Fibroblast of mammary gland (primary cell): ENCODE data around the gene SMIM13.

ENCODE experiments used
- DNase-seq: peaks from one replicate; pipeline ENCODE4 v3.0.0-alpha.2; 2010; ENCODE audit warnings: low read depth
- H3K4me3 ChIP-seq: 2 replicates; pipeline ENCODE4 v1.5.1; 2011; ENCODE audit warnings: low read depth, mild to moderate bottlenecking, low read length, moderate library complexity; ENCODE audit not compliant: control insufficient read depth
- TF ChIP-seq, protein P1 (sequence below): conservative IDR thresholded peaks from 2 replicates; pipeline ENCODE4 v1.5.1; 2011; ENCODE audit warnings: low read depth, low read length, inconsistent platforms; ENCODE audit not compliant: control insufficient read depth, insufficient read depth

SMIM13 gene

DNA sequence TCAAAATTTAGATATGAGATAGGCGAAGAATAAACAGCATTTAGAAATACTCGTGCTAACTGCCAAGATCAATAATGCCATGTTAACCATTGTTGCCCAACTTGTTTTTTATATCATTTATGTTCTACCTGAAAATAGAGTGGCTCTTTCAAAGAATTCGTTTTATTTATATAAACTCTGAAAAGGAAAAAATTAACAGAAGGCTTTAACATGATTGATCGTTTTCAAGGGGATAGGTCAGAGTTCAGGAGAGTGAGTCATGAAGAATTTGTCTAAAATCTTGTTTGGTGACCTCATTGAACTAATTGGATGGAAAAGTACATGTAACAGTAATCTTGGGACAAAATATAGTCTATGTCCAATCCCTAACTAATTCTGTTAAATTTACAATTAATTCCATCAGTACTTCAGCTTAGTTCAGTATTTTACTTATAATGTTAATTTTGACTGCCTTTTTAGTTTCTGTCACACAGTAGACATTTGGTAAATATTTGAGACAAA lies 38.5 kb upstream of the SMIM13 start:
- TF ChIP-seq, protein P1, sequence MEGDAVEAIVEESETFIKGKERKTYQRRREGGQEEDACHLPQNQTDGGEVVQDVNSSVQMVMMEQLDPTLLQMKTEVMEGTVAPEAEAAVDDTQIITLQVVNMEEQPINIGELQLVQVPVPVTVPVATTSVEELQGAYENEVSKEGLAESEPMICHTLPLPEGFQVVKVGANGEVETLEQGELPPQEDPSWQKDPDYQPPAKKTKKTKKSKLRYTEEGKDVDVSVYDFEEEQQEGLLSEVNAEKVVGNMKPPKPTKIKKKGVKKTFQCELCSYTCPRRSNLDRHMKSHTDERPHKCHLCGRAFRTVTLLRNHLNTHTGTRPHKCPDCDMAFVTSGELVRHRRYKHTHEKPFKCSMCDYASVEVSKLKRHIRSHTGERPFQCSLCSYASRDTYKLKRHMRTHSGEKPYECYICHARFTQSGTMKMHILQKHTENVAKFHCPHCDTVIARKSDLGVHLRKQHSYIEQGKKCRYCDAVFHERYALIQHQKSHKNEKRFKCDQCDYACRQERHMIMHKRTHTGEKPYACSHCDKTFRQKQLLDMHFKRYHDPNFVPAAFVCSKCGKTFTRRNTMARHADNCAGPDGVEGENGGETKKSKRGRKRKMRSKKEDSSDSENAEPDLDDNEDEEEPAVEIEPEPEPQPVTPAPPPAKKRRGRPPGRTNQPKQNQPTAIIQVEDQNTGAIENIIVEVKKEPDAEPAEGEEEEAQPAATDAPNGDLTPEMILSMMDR, result no peak
- peak; percentile 56 for DNase-seq
- no peak overlapping the region for H3K4me3 ChIP-seq

DNA sequence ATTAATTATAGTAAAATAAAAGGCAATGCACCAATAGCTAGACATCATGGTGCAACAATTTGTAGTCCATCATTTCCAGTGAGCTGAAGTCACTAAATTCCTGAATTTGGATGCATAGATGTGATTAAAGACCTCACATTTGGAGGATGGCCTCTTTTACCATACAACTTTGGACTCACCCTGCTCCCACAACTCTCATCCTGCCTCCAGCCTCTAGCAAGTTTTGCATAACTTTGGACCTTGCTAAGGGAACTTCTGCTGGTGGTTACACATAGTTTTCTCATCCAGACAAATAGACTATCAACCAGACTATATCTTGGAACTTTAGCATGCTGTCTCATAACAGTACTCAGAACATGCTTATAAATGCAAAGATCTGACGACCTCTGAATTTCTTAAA lies 36.8 kb upstream of the SMIM13 start:
- TF ChIP-seq, protein P1, result no peak
- no peak for DNase-seq
- no peak overlapping the region for H3K4me3 ChIP-seq

DNA sequence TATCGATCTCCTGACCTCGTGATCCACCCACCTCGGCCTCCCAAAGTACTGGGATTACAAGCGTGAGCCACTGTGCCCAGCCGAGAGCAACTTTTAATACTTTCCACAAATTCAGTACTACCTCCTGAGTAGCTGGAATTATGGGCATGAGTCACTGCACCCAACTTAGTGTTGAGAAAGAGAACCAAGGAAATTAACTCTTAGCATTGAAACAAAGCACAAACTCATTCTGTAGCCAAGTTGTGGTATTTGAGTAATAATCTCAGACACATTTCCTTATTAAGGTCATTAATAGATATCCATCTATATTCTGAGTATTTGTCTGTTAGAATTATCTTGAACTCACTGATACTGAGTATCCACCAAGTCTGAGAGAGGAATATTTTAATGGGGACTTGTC lies 35.2 kb upstream of the SMIM13 start:
- no peak overlapping the region for H3K4me3 ChIP-seq
- TF ChIP-seq, protein P1, result no peak
- DNase-seq, result peak; percentile 62

DNA sequence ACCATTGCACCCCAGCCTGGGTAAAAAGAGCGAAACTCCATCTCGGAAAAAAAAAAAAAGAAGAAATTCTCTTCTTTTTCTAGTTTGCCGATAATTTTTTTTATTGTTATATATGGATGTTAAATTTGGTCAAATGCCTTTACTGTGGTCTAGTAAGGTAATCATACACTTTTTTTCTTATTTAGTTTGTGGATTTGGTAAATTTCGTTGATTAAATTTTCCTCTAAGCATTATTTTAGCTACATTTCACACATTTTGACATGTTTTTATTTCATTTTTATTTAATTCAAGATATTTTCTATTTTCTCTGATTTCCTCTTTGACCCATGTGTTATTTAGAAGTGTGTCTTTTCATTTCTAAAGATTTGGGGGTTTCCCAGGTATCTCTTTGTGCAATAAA lies 31.6 kb upstream of the SMIM13 start:
- TF ChIP-seq, protein P1, result no peak
- no peak overlapping the region for H3K4me3 ChIP-seq
- no peak for DNase-seq

DNA sequence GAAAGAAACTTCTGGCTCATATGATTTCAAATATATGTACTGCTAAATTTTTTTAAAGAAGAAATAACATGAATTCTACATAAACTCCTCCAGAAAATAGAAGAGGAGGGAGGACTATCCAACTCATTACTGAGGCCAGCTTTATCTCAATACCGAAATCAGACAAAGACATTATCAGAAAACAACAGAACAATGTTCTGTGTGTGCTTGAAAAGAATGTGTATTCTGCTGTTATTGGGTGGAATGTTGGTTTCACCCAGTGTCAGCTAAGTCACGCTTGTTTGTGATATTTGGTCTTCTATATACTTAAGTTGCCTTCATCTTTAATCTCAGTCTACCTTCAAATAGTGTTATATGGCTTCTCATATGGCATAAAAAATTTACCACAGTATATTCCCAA lies 30.9 kb upstream of the SMIM13 start:
- TF ChIP-seq, protein P1, result no peak
- no peak for DNase-seq
- H3K4me3 ChIP-seq, result no peak overlapping the region

DNA sequence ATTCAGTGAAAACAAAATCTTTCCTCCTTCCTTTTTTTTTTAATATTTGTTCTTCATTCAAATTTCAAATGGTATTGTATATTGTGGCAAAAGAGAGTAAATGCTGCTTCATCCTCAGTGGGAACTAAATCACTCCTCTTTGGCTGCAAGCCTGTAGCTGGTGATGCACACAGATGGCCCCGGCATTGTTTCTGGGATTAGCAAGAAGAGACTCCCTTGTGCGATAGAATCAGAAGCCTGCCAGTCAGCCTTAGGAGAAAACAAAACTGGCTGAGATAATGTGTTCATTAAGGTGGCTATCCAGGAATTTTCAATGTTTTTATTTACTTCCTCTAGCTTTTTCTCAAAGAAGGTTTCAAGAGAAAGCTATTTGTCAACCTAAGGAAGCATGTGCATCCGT lies 28.8 kb upstream of the SMIM13 start:
- TF ChIP-seq, protein P1, result no peak
- peak; percentile 14 for DNase-seq
- H3K4me3 ChIP-seq, result no peak overlapping the region

DNA sequence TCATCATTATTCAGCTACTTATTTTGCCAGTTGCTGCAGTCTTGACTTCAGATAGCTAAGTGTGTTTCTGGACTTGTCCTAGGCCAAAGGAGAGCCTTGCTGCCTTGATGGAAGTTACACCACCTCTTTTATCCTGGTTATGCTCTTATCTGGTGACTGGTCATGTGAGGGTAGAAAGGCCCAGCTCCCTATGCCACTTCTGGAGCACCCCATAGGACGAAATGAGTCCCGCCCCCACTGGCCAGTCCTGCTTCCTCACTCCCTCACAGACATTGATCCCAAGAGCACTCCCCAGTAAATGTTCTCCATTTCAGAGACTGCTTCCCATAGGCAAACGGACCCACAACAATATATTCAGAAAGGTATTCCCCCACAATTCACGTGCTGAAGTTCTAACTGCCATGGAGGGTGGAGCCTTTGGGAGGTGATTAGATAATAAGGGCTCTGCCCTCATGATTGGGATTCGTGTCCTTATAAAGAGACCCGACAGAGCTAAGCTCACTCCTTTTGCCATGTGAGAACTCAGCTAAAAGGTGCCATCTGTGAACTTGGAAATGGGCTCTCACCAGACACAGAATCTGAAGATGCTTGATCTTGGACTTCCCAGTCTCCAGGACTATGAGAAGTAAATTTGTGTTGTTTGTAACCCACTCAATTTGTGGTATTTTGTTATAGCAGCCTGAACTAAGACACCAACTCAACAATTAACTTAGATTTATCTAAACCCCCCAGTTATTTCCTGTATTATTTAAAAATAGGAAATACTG lies 28.0 kb upstream of the SMIM13 start:
- no peak for DNase-seq
- TF ChIP-seq, protein P1, result no peak
- H3K4me3 ChIP-seq, result no peak overlapping the region
